ENCODE results near the gene GSK3A. TPM values are rescaled to one million over a fixed set of nuclear protein-coding genes. Genes with fewer than 3 reads are reported as not detected.

GSK3A gene
- total RNA-seq, 1 donor from 2014 or later = 52.3 TPM

GRCh38 chr19:42220751-42221097 lies 21.7 kb downstream of the GSK3A start:
- peak overlapping the region; percentile 100 for H3K4me3 Mint-ChIP-seq (ENCODE audit: unreplicated experiment)
- no peak for TF ChIP-seq CTCF (IDR thresholded peaks at IDR 0.05)
- H3K4me1 Mint-ChIP-seq (ENCODE audit: unreplicated experiment) = peaks cover 43% of the 10 kb centered on the region
- H3K9me3 Mint-ChIP-seq (ENCODE audit: unreplicated experiment) = no peaks in the 10 kb centered on the region
- no peaks in the 10 kb centered on the region for H3K27me3 Mint-ChIP-seq (ENCODE audit: unreplicated experiment)
- peaks cover 2% of the 10 kb centered on the region for H3K36me3 Mint-ChIP-seq (ENCODE audit: unreplicated experiment)
- DNase-seq (ENCODE audit: extremely low spot score, unreplicated experiment) = no peak
- H3K27ac Mint-ChIP-seq (ENCODE audit: unreplicated experiment) = peak overlapping the region; percentile 95

GRCh38 chr19:42219812-42220750 lies 22.3 kb downstream of the GSK3A start, which contains the start of gene ZNF526:
Gene ZNF526 (plus strand): TSS chr19:42220312. CDS start chr19:42224404, 4,092 bp downstream.
- Mint-ChIP-seq H3K27ac (ENCODE audit: unreplicated experiment) (peak within 1 kb of the TSS; percentile 95), H3K36me3 (ENCODE audit: unreplicated experiment) (peaks cover 2% of the 10 kb centered on the region), H3K9me3 (ENCODE audit: unreplicated experiment) (no peaks in the 10 kb centered on the region), H3K4me3 (ENCODE audit: unreplicated experiment) (peak within 1 kb of the TSS; percentile 100), H3K27me3 (ENCODE audit: unreplicated experiment) (no peaks in the 10 kb centered on the region), H3K4me1 (ENCODE audit: unreplicated experiment) (peaks cover 48% of the 10 kb centered on the region)
- peak; percentile 99 for DNase-seq (ENCODE audit: extremely low spot score, unreplicated experiment)
- no peak for TF ChIP-seq CTCF (IDR thresholded peaks at IDR 0.05)

GRCh38 chr19:42217520-42218437 lies 24.6 kb downstream of the GSK3A start, which contains the start of gene DEDD2:
Gene DEDD2 (minus strand): TSS chr19:42217677. CDS start chr19:42217007, 670 bp downstream.
- H3K4me3 Mint-ChIP-seq (ENCODE audit: unreplicated experiment) = peak within 1 kb of the TSS; percentile 91

DNA sequence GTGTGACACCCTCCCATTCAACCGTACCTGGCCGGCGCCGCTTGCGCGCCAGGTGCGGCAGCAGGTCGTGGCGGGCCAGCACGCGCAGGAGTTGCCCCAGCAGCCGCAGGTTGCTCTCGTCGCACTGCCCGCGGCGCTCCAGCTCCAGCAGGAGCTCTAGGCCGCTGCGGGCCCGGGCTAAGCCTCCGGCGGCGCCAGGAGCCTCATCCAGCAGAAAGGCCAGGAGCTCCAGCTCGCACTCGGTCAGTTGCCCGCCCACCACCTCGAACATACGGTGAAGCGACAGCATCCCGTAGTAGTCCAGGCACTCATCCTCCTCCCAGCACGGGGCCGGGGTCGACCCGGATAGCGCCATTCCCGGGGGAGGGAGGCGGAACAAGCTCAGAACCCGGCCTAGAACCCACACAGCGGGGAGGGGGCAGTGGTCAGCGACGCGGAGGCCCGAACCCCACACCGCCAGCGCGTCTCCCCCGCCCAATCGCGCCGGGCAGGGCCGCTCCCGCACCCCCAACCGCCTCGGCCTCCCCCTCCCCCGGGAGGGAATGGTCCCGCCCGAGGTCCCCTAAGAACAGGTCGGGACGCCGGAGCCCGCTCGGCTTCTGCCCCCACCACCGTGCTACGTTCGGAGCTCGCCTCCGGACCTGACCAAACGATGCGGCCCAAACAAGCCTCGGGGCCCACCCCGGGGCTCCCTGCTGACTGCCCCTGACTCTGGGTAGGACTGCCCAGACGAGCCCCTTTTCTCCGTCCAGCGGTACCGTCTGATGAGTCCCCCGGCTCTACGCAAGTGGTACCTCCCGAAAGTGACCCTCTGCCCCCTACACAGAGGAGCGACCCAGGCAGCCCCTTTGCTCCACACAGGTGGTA lies 25.5 kb downstream of the GSK3A start:
- no peak for TF ChIP-seq CTCF (IDR thresholded peaks at IDR 0.05)
- H3K27me3 Mint-ChIP-seq (ENCODE audit: unreplicated experiment) = no peaks in the 10 kb centered on the region
- no peak for DNase-seq (ENCODE audit: extremely low spot score, unreplicated experiment)
- peak overlapping the region; percentile 95 for H3K27ac Mint-ChIP-seq (ENCODE audit: unreplicated experiment)
- peak overlapping the region; percentile 91 for H3K4me3 Mint-ChIP-seq (ENCODE audit: unreplicated experiment)
- H3K36me3 Mint-ChIP-seq (ENCODE audit: unreplicated experiment) = peaks cover 11% of the 10 kb centered on the region
- H3K4me1 Mint-ChIP-seq (ENCODE audit: unreplicated experiment) = peaks cover 50% of the 10 kb centered on the region
- H3K9me3 Mint-ChIP-seq (ENCODE audit: unreplicated experiment) = no peaks in the 10 kb centered on the region

More at GRCh38 chr19:42217520-42218437, 24.6 kb downstream of the GSK3A start, which contains the start of gene DEDD2:
- no peak for TF ChIP-seq CTCF (IDR thresholded peaks at IDR 0.05)
- no peaks in the 10 kb centered on the region for H3K27me3 Mint-ChIP-seq (ENCODE audit: unreplicated experiment)
- DNase-seq (ENCODE audit: extremely low spot score, unreplicated experiment) = peak; percentile 99
- H3K9me3 Mint-ChIP-seq (ENCODE audit: unreplicated experiment) = no peaks in the 10 kb centered on the region
- H3K4me1 Mint-ChIP-seq (ENCODE audit: unreplicated experiment) = peaks cover 50% of the 10 kb centered on the region
- H3K27ac Mint-ChIP-seq (ENCODE audit: unreplicated experiment) = peak within 1 kb of the TSS; percentile 95
- peaks cover 10% of the 10 kb centered on the region for H3K36me3 Mint-ChIP-seq (ENCODE audit: unreplicated experiment)

Data from osteocyte (in vitro differentiated cells).